Progenitor cell of endocrine pancreas (in vitro differentiated cells): Measurements from ENCODE around the gene PSME1. TPM values are rescaled to one million over a fixed set of nuclear protein-coding genes. Genes with fewer than 3 reads are reported as not detected.

ENCODE experiments used
- DNase-seq: peaks from one replicate; pipeline ENCODE4 v3.0.0; 2021; ENCODE audit warnings: low spot score; ENCODE audit not compliant: unreplicated experiment
- H3K27ac Mint-ChIP-seq: 2 replicates; pipeline ENCODE4 v1.8.0; 2021; ENCODE audit warnings: mild to moderate bottlenecking, moderate library complexity, mixed read lengths
- H3K27me3 Mint-ChIP-seq: 2 replicates; pipeline ENCODE4 v1.8.0; 2021; ENCODE audit warnings: mixed read lengths
- H3K36me3 Mint-ChIP-seq: 2 replicates; pipeline ENCODE4 v1.8.0; 2022; ENCODE audit warnings: mixed read lengths; ENCODE audit not compliant: insufficient read depth
- H3K4me1 Mint-ChIP-seq: 2 replicates; pipeline ENCODE4 v1.8.0; 2021; ENCODE audit warnings: low read depth, mixed read lengths
- H3K4me3 Mint-ChIP-seq: 2 replicates; pipeline ENCODE4 v1.8.0; 2021; ENCODE audit warnings: low read depth, mild to moderate bottlenecking, moderate library complexity, mixed read lengths
- H3K9me3 Mint-ChIP-seq: 2 replicates; pipeline ENCODE4 v1.8.0; 2021; ENCODE audit warnings: low read depth, mixed read lengths
- total RNA-seq: library from RNA; stranded (reverse); gene quantifications from 2 replicates; pipeline ENCODE4 v1.2.1, GENCODE V29; 2021
- TF ChIP-seq, protein P1 (sequence below): fragments of 200-600 bp; sonication (generic); IDR thresholded peaks from one replicate; pipeline ENCODE4 v1.5.0; 2021; ENCODE audit warnings: antibody characterized with exemption, mild to moderate bottlenecking; ENCODE audit not compliant: unreplicated experiment

PSME1 gene
- total RNA-seq, 1 donor from 2014 or later, result 103 TPM

DNA sequence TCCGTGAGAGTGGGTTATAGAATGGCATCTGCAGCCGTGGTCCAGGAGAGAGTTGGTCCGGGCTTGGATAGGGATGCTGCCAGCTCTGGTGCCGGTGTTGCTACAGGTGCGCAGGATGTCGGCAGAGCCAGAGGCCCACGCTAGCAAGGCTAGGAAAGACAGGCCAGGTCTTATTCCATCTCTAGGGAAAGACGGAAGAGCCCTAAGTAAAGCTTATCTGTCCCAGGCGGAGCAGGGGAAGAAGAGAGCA is 485 bp upstream of the PSME1 start:
- Mint-ChIP-seq H3K27ac (peak overlapping the region; percentile 88), H3K9me3 (no peaks in the 10 kb centered on the region), H3K4me1 (peaks cover 24% of the 10 kb centered on the region), H3K36me3 (peaks cover 5% of the 10 kb centered on the region), H3K27me3 (no peaks in the 10 kb centered on the region), H3K4me3 (peak overlapping the region; percentile 89)
- TF ChIP-seq, protein P1, sequence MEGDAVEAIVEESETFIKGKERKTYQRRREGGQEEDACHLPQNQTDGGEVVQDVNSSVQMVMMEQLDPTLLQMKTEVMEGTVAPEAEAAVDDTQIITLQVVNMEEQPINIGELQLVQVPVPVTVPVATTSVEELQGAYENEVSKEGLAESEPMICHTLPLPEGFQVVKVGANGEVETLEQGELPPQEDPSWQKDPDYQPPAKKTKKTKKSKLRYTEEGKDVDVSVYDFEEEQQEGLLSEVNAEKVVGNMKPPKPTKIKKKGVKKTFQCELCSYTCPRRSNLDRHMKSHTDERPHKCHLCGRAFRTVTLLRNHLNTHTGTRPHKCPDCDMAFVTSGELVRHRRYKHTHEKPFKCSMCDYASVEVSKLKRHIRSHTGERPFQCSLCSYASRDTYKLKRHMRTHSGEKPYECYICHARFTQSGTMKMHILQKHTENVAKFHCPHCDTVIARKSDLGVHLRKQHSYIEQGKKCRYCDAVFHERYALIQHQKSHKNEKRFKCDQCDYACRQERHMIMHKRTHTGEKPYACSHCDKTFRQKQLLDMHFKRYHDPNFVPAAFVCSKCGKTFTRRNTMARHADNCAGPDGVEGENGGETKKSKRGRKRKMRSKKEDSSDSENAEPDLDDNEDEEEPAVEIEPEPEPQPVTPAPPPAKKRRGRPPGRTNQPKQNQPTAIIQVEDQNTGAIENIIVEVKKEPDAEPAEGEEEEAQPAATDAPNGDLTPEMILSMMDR, result no peak
- DNase-seq, result no peak

DNA sequence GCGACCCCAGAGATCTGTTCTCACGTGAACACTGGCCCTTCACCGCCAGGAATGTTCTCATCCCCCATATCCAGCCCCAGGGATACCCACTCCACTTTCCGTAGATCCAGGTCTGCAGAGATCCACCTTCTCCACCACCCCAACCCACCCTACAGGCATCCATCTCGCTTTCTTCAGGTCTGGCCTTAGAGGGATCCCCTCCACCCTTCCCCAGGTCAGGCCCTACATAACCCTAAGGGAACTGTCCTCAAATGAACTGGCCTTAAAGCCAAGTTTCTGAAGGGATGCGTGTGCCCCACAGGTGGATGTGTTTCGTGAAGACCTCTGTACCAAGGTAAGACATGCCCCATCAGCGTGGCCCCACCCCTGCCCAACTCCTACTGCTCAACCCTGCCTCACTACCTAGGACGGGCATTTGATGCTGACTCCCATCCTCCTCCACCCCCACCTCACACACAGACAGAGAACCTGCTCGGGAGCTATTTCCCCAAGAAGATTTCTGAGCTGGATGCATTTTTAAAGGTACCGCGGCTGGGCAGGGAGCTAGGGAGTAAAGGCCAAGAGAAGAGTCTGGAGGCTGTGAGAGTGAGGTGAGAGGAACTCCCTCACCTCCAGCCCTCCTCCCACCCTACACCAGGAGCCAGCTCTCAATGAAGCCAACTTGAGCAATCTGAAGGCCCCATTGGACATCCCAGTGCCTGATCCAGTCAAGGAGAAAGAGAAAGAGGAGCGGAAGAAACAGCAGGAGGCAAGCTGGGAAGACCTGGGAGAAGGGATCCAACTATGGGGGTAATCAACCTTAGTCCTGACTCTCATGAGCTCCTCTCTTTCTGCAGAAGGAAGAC is 912 bp downstream of the PSME1 start:
- Mint-ChIP-seq H3K4me3 (peak overlapping the region; percentile 89), H3K9me3 (no peaks in the 10 kb centered on the region), H3K36me3 (peaks cover 5% of the 10 kb centered on the region), H3K4me1 (peaks cover 27% of the 10 kb centered on the region), H3K27me3 (no peaks in the 10 kb centered on the region), H3K27ac (peak overlapping the region; percentile 20)
- TF ChIP-seq, protein P1, result no peak
- no peak for DNase-seq

DNA sequence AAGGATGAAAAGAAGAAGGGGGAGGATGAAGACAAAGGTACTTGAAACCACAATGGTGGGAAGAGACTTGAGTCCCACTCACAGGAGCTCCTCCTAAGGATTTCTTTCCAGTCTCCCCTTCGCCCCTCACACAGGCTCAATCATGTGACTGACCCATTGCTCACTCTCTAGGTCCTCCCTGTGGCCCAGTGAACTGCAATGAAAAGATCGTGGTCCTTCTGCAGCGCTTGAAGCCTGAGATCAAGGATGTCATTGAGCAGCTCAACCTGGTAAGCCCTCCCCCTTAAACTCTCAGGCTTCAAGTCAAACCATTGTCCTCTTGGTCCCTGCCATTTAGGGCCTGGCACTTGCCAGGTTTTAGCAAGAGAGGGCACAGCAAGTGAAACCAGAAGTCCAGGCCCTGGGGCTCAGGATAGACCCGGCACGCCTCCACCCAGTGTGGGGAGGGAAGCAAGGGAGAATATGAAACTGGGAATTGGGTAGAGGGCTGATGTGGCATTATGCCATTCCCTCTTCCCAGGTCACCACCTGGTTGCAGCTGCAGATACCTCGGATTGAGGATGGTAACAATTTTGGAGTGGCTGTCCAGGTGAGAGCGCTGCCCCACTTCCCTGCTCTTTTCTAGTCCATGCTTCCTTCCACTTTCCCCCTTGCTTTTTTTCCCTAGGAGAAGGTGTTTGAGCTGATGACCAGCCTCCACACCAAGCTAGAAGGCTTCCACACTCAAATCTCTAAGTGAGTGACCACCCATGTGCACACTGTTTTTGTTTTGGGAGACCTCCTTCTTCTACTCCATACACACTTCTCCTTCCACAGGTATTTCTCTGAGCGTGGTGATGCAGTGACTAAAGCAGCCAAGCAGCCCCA is 1.8 kb downstream of the PSME1 start:
- DNase-seq, result no peak
- H3K4me3 Mint-ChIP-seq, result peak overlapping the region; percentile 55
- no peaks in the 10 kb centered on the region for H3K27me3 Mint-ChIP-seq
- TF ChIP-seq, protein P1, result no peak
- no peak overlapping the region for H3K27ac Mint-ChIP-seq
- H3K4me1 Mint-ChIP-seq, result peaks cover 28% of the 10 kb centered on the region
- peaks cover 5% of the 10 kb centered on the region for H3K36me3 Mint-ChIP-seq
- H3K9me3 Mint-ChIP-seq, result no peaks in the 10 kb centered on the region

DNA sequence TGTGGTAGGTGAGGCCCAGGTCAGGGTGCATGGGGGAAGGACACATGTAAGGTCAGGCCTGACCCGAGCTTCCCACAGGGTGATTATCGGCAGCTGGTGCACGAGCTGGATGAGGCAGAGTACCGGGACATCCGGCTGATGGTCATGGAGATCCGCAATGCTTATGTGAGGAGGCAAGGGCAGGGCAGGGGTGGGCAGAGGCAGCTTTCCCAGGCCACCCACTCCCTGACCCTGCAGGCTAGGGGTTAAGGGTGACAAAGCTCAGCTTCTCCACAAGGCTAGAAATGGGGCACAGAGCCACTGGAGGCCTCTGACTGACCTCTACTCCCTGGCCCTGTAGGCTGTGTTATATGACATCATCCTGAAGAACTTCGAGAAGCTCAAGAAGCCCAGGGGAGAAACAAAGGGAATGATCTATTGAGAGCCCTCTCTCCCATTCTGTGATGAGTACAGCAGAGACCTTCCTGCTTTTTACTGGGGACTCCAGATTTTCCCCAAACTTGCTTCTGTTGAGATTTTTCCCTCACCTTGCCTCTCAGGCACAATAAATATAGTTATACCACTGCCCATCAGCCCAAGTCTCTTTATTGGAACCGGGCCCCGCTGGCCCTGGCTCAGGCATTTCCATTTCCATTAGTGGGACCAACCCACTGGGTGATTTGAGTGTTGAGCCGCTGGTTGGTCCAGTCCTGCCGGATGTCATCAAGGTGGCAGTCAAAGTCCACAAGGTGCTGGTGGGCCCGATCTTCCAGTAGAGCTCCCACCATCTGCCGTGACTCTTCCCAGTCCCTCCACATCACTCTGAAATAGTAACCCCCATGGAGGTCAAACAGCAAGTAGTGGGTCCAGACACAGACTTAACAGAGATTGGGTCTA is 2.6 kb downstream of the PSME1 start:
- Mint-ChIP-seq H3K27ac (no peak overlapping the region), H3K9me3 (no peaks in the 10 kb centered on the region), H3K36me3 (peaks cover 5% of the 10 kb centered on the region), H3K27me3 (no peaks in the 10 kb centered on the region), H3K4me3 (peak overlapping the region; percentile 61), H3K4me1 (peaks cover 28% of the 10 kb centered on the region)
- no peak for DNase-seq
- TF ChIP-seq, protein P1, result no peak
